GM18907 (cell line): ENCODE results near the gene OR10H3.
"Not testable (repeated sequence)": the region's sequence is repeated elsewhere in the genome, so short reads cannot be mapped to it uniquely, and the experiment has no call there.

ENCODE experiments used
- ATAC-seq: cut with Tn5 transposase; IDR thresholded peaks from one replicate; pipeline ENCODE4 v1.9.1; 2021; ENCODE audit warnings: mild to moderate bottlenecking, moderate library complexity; ENCODE audit not compliant: unreplicated experiment

OR10H3 gene

DNA sequence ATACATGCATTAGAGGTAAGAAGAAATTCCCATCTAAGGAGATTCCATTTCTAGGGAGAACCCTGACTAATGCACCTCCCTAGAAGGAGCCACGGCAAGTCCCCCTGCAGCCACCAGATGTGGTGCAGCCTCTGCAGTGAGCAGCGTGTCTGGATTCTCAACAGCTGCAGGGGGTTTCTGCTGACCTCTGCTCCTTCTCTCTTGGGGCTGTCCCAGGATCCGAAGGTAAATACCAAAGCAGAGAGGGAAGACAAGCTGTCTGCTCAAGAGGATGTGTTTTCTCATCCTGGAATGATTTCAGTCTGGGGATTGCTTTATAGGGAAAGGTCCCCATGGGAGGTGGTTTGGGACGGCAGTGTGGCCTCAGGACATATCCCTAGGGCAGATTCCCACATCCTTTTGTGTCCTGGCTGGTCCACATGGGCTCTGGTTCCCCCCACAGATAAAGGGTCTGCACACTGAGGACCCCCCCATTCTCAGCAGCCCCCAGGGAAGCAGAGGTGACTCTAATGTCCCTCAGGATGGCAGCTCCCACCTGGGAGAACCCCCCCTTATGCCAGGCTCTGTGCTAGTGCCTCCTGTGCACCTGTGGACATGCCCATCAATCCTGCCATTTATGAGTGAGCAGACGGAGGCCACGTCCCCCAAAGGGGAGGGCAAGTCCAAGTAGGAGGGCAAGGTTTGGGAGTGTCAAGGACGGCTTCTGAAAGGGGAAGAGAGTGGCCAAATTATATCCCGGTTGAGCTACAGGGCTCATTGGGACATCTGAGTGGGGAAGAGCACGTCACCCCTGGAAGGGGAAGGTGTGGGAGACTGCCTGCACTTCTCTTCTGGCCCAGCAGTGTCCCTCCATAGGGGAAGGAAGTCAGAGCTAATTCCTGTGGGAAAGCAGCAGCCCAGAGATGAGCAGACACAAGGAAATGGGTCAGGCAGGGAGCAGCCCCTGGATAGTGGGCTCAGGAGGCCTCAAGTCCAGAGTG lies 39.5 kb downstream of the OR10H3 start:
- no peak for ATAC-seq

DNA sequence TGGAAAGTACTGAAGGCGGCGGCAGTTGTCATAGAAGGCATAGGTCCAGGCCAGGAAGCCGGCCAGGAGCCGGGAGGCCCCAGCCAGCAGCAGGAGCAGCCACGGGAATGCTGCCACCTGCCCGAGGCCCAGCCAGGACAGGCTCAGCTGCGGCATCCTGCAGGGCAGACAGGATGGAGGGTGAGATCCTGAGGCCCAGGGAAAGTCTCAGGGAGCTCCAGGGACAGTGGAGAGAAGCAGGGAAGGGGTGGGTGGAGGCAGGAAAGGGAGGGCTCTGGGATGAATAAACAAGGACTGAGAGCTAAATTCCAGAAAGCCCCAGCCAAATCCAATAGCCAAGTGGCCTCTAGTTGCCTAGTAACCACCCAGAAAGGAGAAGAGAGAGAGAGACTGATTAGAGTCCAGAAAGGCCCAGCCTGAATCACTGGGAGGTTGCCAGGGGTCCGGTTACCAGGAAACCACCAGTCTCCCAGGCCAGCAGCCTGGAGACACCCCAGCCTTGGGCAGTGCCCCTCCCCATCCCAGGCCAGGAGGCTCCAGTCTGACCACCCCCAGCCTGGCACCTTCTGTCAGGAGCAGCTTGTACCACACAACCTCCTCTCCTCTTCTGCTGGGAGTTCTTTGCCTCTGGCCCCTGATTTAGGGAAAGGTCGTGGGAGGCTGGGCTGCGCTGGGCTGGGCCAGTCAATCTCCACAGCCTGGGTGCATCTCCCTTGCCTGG lies 42.1 kb downstream of the OR10H3 start:
- no peak for ATAC-seq

DNA sequence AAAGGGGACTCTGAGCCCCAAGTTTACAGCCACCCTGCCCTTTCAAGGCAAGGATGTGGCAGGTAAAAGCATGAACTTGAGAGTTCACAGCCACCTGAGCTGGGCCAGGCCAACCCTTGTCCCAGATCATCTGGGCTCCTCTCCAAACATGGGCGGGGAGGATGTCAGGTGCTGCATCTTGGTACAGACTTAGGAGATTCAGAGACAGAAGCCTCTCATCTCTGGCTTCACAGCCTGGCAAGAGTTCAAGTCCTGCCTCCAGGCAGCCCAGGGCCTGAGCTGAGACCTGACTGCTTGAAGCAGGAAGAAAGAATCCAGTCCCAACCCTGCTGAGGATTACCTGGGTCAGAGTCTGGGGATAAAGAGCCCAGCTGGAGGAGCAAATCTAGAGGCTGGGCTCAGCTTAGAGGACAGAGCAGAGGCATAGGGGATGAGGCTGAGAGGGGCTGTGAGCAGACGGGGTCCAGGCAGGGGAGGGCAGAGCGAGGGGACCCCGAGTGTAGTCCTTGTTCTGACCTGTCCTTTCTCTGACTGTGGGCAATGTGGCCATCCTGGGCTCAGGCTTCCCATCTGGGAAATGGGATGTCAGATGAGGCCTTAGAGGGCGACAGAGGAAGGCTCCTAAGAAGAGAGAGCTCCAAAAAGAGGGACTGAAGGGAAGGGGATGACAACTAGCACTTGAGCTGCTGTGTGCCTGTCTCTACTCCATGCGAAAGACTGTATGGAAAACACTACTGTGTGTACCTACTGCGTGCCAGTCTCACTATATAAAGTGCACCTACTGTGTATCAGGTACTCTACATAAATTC lies 43.0 kb downstream of the OR10H3 start:
- ATAC-seq, result no peak

GRCh38 chr19:15781661-15782060 lies 43.9 kb downstream of the OR10H3 start:
- no peak for ATAC-seq

DNA sequence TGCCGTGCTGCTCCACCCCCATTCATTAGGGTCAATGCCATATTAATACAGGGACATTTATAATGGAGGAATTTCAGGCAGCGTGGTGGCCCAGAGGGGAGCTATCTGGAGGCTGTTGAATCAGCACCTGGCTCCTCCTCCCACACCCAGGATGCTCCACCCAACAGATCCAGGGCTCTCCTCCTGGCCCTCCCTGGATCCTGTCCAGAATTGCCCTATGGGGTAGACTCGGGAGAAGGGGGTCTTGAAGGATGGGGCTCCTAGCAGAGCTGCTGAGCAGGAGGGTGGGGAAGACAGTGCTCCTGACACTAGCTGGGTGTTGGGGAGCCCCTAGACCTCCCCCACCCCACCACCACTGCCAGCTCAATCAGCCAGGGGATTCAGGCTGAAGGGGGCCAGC lies 44.4 kb downstream of the OR10H3 start:
- ATAC-seq, result no peak

- ATAC-seq, result not testable (repeated sequence)
Measured at GRCh38 chr19:15782896-15783295, 45.1 kb downstream of the OR10H3 start.

GRCh38 chr19:15787611-15788155 lies 49.9 kb downstream of the OR10H3 start, which contains the start of gene OR10H5:
Gene OR10H5, plus strand, starts transcription at chr19:15787661. Its CDS starts 6,388 bp downstream, at chr19:15794049.
- ATAC-seq, result no peak

DNA sequence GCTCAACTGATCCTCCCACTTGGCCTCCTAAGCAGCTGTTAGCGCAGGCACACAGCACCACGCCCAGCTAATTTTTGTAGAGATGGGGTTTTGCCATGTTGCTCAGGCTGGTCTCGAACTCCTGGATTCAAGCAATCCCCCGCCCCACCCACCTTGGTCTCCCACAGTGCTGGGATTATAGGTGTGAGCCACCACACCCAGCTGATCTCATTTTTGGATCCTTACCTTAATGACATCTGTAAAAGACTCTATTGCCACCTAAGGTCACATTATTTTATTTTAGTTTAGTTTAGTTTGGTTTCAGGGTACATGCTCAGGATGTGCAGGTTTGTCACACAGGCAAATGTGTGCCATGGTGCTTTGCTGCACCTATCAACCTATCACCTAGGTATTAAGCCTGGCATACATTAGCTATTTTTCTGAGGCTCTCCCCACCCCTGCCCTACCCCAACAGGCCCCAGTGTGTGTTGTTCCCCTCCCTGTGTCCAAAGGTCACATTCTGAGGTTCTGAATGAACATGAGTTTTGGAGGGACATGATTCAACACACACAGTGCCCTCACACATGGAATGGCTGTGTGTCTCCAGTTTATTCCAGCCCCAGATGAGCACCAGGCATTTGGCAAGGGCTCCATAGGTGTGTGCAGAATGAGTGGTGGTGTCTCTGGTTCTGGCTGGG lies 50.9 kb downstream of the OR10H3 start:
- no peak for ATAC-seq

- no peak for ATAC-seq
Measured at GRCh38 chr19:15790096-15790495, 52.3 kb downstream of the OR10H3 start.
